Ascending aorta (tissue), 2 donors: Measurements from ENCODE around the gene HAO2. TPM values are rescaled to one million over a fixed set of nuclear protein-coding genes. Genes with fewer than 3 reads are reported as not detected.

Source experiments
- DNase-seq, 2 donors: peaks; one replicate each; pipeline ENCODE4 v3.0.0-alpha.2; 2019; ENCODE audit warnings: low spot score in 2 of 2
- H3K27ac ChIP-seq, 2 donors: fragments of 200-600 bp; sonication (generic); one replicate each; pipeline ENCODE4 v1.5.1; 2016 to 2017; ENCODE audit warnings: mild to moderate bottlenecking in 1 of 2
- H3K27me3 ChIP-seq: fragments of 200-600 bp; sonication (generic); one replicate; pipeline ENCODE4 v1.5.1; 2017
- H3K36me3 ChIP-seq, 2 donors: fragments of 200-600 bp; sonication (generic); one replicate each; pipeline ENCODE4 v1.5.1; 2016
- H3K4me1 ChIP-seq, 2 donors: fragments of 200-600 bp; sonication (generic); one replicate each; pipeline ENCODE4 v1.5.1; 2016 to 2017; ENCODE audit warnings: mild to moderate bottlenecking in 1 of 2
- H3K4me3 ChIP-seq, 2 donors: fragments of 200-600 bp; sonication (generic); one replicate each; pipeline ENCODE4 v1.5.1; 2016 to 2017; ENCODE audit warnings: mild to moderate bottlenecking in 1 of 2
- H3K9me3 ChIP-seq, 2 donors: fragments of 200-600 bp; sonication (generic); one replicate each; pipeline ENCODE4 v1.5.1; 2016
- CTCF ChIP-seq, 3 experiments: fragments of 200-600 bp in 2 of 3; fragments of 450-650 bp in 1 of 3; sonication (generic) in 2 of 3; IDR thresholded peaks; one replicate each; pipeline ENCODE4 v1.5.1; 2016 to 2019; ENCODE audit warnings: antibody characterized with exemption in 3 of 3, mild to moderate bottlenecking in 1 of 3, moderate library complexity in 1 of 3
- intact Hi-C: fragments of 100-400 bp; cut with DNase I; formaldehyde crosslinking; loops from one replicate; pipeline ENCODE4 v1.15.1; 2023
- total RNA-seq: library from RNA; depleted of rRNA; stranded (reverse); fragments of >200 nt; gene quantifications from one replicate; pipeline ENCODE4 v1.1.0, GENCODE V29; 2016

The HAO2 gene
- total RNA-seq, 1 donor from 2014 or later: not detected

GRCh38 chr1:119367432-119368124 lies 1.0 kb upstream of the HAO2 start:
- no peaks in the 10 kb centered on the region for H3K4me1 ChIP-seq
- peak in 2 of 3 experiments; percentile 46 to 63 for TF ChIP-seq CTCF (IDR thresholded peaks at IDR 0.05)
- no peaks in the 10 kb centered on the region for H3K36me3 ChIP-seq
- no peak overlapping the region for H3K4me3 ChIP-seq
- H3K9me3 ChIP-seq: no peaks in the 10 kb centered on the region
- H3K27me3 ChIP-seq: no peaks in the 10 kb centered on the region
- no peak overlapping the region for H3K27ac ChIP-seq
- DNase-seq: no peak
- intact Hi-C loops: loop anchor here (5.0 kb wide), 1 partner anchor 1215 kb away; no protein-coding TSS in a partner anchor

- no peak for DNase-seq
- intact Hi-C loops: no loop called here
- Histone ChIP-seq H3K27me3 (no peaks in the 10 kb centered on the region), H3K9me3 (no peaks in the 10 kb centered on the region), H3K27ac (no peak overlapping the region), H3K36me3 (no peaks in the 10 kb centered on the region), H3K4me3 (no peak overlapping the region), H3K4me1 (no peaks in the 10 kb centered on the region)
- no peak for TF ChIP-seq CTCF (IDR thresholded peaks at IDR 0.05)
Observed at GRCh38 chr1:119370748-119371147, 2.2 kb downstream of the HAO2 start.

GRCh38 chr1:119371815-119372214 lies 3.2 kb downstream of the HAO2 start:
- no peaks in the 10 kb centered on the region for H3K9me3 ChIP-seq
- H3K4me3 ChIP-seq: no peak overlapping the region
- no peak for DNase-seq
- intact Hi-C loops: no loop called here
- H3K4me1 ChIP-seq: no peaks in the 10 kb centered on the region
- no peak overlapping the region for H3K27ac ChIP-seq
- no peak for TF ChIP-seq CTCF (IDR thresholded peaks at IDR 0.05)
- H3K27me3 ChIP-seq: no peaks in the 10 kb centered on the region
- no peaks in the 10 kb centered on the region for H3K36me3 ChIP-seq

GRCh38 chr1:119372503-119373086 lies 4.0 kb downstream of the HAO2 start:
- Histone ChIP-seq H3K4me3 (no peak overlapping the region), H3K27ac (no peak overlapping the region), H3K9me3 (no peaks in the 10 kb centered on the region), H3K36me3 (no peaks in the 10 kb centered on the region), H3K4me1 (no peaks in the 10 kb centered on the region), H3K27me3 (no peaks in the 10 kb centered on the region)
- TF ChIP-seq CTCF (IDR thresholded peaks at IDR 0.05): no peak
- intact Hi-C loops: no loop called here
- DNase-seq: no peak

- Histone ChIP-seq H3K4me3 (no peak overlapping the region), H3K27ac (no peak overlapping the region), H3K4me1 (no peaks in the 10 kb centered on the region), H3K36me3 (no peaks in the 10 kb centered on the region), H3K9me3 (no peaks in the 10 kb centered on the region), H3K27me3 (no peaks in the 10 kb centered on the region)
- intact Hi-C loops: no loop called here
- no peak for TF ChIP-seq CTCF (IDR thresholded peaks at IDR 0.05)
- DNase-seq: no peak
Observed at GRCh38 chr1:119373465-119373864, 4.9 kb downstream of the HAO2 start.
